NCI-H524 (cell line): ENCODE results near the gene CFAP45.

ENCODE experiments used
- DNase-seq, 2 experiments: peaks; one replicate each; lab custom pipeline; 2025; lab: John Stamatoyannopoulos, UW

Gene CFAP45

DNA sequence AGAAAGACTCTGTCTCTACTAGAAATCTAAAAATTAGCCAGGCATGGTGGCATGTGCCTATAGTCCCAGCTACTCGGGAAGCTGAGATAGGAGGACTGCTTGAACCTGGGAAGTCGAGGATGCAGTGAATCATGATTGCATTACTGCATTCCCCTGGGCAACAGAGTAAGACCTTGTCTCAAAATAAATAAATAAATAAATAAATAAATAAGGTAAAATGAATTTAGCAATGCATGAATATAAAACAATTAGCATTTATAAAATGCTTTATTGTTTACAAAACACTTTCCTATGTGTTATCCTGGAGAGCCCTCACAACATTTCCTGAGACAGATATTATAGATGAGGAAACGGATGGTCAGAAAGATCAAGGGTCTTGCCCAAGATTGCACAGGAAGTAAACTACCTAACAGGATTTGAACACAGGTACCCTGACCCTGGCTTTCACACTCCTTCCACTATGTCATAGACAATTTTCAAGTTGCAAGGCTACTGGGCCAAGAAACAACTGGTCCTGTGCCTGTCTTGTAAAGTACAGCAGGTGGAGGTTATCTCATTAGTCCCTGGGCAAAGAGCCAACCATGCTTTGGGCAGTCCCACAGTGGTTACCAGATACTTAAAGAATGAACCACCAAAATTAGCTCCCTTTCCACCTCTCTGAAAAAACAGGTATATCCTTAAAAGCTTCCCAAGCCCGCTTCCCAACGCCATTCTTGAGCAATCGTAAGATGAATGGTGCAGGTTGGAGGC is 22.1 kb downstream of the CFAP45 start:
- peak; percentile 20 to 66 for DNase-seq

DNA sequence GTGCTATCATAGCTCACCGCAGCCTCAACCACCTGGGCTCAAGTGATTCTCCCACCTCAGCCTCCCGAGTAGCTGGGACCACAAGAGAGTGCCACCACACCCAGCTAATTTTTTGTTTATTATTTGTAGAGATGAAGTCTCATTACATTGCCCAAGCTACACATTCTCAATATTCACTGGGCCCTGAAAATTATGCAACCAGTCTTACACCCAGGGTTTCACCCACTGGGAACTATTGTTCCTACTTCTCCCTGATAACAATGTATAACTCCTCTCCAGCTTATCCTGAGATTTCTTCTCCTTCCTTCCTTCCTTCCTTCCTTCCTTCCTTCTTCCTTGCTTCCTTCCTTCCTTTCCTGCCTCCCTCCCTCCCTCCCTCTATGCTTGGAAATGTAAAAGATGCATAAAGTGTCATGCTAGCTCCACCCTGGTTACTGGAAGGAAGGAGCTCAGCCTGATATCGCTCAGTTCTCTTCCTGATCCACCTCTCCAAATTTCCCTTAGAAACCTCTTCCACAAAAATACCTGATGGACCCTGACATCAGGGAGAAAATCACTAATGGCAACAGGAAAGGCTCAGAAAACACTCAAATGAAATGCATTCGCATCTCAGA is 26.3 kb downstream of the CFAP45 start:
- DNase-seq: no peak

DNA sequence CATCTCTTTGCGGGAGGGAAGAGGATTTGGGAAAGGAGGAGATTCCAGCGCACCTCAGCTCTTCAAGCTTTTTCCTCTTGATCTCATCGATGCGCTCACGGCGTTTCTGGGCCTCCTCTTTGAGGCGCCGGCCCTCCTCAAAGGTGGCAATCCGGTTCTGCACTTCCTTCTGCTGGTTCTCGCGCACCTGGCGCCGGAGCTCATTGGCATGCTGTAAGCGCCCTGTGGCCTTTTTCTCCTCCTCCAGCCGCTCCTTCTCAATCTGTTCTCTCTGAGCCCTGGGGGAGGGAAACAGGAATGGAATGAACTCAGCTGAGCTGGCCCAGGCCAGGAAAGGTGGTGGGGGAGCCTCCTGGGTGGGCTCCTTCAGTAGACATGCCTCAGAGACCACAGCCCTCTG is 27.1 kb downstream of the CFAP45 start:
- no peak for DNase-seq

DNA sequence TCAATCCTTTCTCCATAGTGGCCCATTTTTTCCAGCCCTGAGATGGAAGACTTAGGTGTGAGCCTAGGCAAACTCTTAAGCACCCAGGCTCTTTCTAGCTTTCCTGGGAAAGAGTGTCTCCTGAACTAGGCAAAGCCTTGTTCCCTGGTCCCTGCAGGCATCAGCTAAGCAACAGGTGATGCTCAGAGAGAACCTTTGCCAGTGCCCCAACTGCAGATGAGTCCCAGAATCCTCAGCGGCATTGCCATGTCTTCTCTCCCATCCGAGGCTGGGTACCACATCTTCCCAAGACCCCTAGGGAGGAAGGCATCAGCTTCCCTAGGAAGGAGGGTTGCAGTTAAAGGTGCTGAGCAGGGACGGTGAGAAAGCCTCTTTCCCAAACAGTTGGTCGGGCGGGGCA is 29.3 kb downstream of the CFAP45 start:
- DNase-seq: no peak

DNA sequence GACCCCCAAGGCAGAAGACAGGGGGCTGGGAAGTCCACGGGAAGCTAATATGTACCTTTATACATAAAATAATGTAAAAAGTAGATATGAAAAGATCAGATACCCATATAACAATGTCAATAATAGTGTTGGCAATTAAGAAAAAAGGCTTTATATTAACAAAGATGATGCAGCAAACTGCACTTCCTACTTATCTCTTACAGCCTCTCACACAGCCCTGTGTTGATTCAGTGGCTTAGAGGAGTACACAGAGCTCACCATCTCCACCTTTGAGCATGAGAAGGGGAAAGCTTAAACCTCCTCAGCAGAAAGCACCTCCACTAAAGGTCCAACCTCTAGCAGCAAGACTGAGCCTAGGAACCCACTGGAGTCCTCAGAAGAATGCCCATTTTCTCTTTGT is 30.4 kb downstream of the CFAP45 start:
- no peak for DNase-seq

DNA sequence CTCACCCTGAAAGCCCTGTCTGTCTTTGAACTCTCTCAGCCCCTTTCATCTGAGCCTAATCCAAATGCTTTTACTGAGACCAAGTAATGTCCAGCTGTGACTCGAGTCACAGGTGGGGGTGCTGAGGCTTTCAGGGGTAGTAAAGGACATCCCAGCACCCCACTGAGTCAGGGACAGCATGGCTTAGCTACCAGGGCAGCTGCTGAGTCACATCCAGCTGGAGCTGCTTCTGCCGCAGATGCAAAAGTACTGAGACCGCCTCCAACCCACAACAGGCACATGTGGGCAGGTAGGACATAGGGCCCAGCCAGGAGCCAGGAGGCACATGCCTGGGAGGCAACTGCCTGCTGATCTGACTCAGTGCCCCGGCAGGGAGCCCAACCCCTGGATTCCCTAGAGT is 30.8 kb downstream of the CFAP45 start:
- no peak for DNase-seq

DNA sequence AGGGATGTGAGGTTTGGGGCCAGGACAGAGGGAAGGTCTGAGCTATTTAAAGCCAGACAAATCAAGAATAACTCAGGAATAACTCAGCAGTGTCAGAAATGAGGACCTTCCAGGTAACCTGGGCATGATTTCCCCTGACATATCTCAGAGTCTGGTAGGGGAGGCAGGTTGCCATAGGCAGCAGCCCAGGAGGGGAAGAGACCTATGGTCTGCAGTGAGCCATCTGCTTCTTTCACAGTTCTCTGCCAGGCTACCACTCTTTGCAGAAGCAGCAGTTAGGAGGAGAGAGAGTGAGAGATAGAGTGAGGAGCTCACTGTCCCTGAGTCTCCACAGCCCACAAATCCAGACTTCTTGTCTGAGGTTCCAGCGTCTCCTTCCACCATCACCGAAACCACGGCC is 31.2 kb downstream of the CFAP45 start:
- peak in 1 of 2 experiments; percentile 24 for DNase-seq

DNA sequence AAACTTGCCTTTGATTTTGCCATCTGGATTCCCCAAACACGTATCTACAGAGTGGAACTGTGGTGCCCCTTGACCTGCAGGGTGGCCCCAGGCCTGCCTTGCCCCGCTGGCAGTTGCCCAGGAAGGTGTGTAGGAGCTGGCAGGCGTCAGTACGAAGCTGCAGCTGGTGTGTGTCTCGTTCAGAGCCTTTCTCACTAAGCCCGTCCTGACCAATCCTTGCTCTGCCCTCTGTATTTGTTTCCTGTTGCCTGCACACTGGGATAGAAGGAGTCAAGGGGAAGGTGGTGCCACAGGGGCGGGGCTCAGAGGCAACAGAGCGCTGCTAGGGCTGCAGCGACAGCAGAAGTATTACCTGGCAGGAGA is 32.3 kb downstream of the CFAP45 start:
- DNase-seq: peak in 1 of 2 experiments; percentile 35

DNA sequence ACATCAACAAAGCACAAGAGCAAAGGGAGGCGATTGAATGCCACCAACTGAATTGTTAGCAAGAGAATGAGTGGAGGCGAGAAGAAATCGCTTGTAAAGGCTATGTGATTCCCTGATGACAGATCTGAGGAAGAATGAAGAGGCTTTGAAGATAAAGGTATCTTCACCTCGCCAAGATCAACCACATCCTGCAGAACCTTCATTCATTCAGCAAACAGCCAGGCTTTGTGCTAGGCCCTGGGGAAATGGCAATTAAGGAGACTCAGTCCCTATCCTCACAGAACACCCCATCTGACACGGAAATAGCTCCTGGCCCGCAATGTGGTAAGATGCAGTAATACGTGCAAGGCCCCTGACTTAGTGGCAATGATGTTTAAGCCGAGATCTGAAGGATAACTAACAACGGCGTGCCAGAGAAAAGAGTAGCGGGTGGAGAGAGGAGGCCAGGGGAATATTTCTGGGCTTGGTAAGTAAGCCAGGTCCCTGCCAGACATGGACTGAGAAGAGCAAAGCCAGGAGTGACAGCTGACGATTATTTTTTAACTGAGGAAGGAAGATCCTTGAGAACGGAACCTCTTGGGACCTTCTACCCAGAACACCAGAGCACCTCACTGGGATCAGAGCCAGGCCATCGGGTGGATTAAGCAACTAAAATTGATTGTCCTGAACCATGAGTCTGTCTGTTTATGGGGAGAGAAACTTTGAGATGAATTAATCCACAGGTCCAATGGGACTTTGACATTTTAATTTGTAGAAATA is 32.9 kb downstream of the CFAP45 start:
- DNase-seq: no peak

DNA sequence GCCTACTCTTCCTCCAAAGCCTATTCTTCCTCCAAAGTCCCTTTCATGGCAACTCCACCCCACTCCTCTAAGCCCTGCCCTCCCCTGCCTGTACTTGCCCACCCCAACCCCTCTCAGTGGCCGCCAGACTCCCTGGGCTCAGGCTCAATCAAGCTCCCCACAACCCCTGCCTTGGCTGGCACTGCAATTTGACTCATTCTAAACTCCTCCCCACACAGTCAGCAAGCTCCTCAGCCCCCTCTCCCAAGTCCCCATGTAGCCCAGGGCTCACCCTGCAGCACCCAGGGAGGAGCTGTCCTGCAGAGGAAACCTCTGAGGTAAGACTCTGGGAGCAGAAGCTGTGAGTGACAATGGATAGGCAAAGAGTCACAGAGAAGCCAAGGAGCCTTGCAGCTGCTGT is 33.9 kb downstream of the CFAP45 start:
- no peak for DNase-seq

DNA sequence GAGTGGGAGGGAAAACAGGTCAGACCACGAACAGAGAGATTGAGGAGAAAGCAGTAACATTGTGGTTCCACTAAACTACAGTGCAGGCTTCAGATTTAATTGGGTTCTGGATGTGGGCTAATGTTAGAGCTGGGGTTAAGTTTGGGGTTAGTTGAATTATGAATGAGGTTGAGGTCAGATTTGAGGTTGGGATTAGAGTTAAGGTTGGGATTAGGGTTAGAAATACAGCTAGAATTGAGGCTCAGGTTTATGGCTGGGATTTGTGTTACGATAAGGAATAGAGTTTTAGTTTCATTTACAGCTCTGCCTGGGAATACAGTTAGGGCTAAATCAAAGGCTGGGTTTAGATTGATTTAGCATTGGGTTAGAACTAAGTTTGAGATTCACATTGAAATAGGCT is 35.7 kb downstream of the CFAP45 start:
- no peak for DNase-seq

DNA sequence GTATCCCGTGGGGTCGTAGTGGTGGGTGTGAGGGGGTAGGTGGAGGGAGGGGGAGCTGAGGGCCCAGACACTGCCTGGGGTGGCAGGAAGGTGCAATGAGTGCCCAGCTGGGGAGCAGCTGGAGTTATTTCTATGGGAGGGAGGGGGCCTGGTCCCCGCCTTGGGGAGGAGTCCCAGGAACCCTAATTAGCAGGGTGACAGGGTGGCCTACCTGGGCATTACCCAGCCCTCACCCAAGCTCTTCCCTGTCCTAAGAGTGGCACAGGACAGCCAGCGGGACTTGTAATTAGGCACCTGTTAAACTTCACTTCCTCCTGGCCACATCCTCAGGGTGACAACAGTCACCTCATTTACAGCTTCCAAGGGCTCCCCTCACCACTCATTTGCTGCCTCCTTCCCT is 37.4 kb downstream of the CFAP45 start, which contains the start of gene VSIG8:
Gene VSIG8 (minus strand): TSS at position 101 of the 400 bp plus-strand sequence. CDS start 136 bp downstream, outside the sequence.
- DNase-seq: no peak

DNA sequence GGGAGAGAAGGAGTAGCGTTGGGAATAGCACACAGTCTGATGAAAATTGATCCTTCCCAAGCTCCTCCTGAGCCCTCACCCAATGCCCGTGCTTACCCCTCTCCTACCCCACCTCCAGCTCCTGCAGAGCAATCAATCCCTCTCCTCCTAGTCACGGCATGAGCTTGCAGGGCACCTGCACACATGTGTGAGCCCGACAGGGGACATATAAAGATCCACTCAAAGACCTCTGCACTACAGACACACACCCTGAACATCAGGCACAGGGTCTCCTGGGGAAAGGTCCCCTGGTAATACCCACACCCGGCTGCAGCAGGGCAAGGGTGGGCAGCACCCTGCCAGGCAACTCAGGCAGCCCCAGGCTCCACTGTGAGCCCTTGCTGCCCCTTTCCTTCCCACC is 37.9 kb downstream of the CFAP45 start:
- no peak for DNase-seq

DNA sequence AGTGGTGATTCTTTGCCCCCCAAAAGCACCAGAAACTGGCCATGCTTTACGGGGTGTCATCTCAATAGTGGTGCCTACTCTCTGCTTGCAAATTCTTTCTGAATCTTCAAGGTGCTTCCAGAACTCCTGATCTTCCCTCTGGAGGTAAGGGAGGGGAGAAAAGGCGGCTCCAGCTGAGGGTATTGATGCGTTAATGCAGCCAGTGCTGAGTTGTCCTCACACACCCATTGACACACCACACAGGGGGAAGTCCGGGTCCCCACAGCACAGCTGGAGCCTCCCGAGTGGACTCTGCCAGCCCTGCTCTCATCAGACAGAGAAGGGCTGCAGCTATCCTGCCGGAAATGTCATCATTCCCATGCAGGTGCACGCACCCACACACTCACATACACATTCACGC is 38.7 kb downstream of the CFAP45 start:
- DNase-seq: no peak

DNA sequence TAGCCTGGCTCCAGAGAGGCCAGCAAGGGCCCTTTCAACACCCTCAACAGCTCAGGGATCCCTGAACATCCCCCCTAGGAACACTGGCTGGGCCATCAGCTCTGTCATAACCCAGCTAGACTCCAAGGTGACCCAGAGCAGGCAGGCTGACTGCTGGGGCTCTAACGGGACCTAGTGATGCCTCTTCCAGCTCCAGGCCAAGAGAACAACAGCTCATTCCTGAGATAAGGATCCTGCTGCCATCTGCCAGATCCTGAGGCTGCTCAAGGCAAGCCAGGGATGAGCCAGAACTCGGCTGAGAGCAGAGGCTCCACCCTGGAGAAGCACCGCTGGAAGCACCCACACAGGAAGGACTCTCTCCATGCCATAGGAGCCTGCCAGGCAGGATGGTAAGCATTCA is 39.5 kb downstream of the CFAP45 start:
- peak in 1 of 2 experiments; percentile 44 for DNase-seq

DNA sequence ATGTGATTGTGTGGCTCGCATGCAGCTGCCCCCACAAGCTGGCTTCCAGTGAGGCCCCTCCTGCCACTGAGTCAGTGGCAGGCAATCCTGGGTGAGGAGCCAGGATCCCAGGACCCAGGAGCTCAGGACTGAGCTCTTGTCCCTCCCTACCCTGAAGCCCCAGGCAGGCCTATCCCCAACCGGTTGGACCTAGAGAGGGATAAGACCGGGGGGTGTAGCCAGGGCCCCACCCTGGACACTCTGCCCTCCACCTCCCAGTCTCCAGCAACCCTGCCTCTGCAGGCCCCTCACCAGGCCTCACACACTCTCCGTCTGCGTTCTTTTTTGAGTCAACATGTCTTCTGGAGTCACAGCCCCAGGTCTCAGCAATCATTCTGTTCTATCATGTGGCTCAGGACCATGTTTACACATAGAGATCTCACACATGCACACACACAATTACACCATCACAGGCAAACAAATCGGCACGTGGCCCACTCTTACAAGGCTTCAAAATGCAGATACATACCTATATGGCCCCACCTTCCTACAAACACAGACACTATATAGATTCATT is 40.1 kb downstream of the CFAP45 start:
- no peak for DNase-seq

DNA sequence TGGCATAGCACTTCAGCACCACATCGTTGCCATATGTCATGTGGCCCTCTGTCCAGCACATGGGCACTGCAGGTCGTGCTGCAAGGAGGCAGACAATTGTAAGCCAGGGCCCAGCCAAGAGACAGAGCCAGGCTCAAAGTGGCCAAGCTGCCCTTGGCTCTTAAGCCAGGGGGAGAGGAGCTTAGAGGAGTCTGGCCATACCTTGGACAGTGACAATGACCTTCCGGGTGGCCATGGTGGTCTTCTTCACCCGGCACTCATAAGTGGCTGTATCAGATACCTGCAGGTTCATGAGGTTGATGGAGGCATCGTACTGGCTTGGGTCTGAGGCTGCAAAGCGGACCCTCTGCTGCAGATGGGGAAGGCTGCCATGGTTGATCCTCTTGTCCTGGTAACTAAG is 42.1 kb downstream of the CFAP45 start:
- DNase-seq: peak in 1 of 2 experiments; percentile 3

DNA sequence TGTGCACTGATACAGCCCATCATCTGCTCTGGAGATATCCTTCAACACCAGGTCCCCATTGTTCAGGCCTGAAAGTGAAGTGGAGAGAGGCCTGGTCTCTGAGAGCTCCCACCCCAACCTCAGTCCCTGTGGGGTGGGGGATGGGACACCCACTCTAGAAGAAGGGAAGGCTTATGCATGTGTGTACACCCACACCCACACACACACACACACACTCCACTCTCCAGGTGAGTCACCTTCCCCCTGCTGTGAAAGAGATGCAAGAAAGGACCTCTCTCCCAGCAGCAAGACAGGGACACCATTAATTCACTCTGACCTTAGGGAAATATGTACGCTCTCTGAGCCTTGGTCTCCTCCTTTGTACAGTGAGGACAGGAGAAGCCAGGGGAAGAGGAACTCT is 43.4 kb downstream of the CFAP45 start:
- no peak for DNase-seq

DNA sequence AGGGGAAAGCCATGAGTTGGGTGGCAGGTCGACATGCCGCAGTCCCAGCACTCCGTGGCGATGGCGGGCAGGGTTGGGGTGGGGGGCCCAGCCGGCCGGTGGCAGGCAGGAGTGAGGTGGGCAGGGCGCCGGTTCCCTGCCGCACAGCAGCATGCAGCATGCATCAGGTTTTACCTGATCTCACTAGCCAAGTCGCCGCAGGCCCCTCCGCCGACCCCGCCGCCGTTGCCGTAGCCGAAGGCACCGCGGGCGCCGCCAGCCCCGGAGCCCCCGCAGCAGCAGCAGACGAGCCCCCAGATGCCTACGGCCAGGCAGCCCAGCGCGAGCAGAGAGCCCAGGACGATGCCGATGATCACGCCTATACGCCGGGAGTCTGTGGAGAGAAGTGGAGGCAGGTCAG is 44.3 kb downstream of the CFAP45 start:
- no peak for DNase-seq

DNA sequence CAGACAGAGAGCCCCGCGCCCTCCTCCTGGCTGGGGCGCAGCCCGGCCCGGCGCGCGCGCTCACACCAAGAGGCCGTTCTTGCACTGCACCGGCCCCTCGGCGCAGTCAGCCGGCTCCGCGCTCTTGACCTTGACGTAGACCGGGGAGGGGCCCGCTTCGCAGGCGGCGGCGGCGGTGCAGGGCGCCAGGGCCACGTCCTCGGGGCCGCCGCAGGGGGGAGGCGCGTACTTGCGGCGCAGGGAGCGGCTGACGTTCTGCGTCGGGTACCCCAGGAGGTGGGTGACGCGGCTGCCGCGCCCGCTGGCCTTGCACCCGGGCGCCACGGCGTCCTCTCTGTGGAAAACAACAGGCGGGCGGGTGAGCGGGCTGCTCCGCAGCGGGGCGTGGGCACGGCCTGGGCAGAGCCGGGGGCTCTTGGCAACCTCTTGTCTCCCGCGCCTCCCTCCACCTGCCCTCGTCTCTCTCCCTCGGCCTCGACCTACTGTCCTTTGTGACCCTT is 45.2 kb downstream of the CFAP45 start:
- DNase-seq: peak; percentile 35 to 55

DNA sequence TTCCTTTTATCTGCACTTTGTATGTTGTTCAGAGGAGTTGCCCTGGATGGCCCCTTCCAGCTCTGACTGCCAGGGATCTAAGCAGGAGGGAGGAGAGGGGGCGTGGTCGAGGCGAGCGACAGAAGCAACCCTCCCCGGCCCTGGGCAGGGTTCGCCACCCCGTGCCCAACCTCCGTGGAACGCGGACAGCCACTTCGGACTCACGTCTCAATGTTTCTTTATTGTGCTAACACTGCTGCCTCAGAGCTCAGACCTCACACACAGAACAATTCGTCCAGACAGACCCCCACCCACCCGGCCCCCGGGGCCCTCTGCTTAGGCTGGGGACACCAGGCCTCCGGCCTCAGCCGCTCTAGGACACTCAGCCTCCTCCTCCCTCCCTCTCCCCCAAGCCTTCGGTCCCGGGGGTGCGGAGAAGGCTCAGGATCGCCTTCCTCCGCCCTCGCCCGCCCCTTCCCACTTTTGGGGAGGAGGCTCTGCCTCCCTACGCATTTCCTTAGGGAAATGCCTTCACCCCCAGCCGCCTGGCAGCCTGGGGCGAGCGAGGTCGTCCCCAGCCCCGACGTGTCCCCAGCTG is 45.8 kb downstream of the CFAP45 start:
- peak in 1 of 2 experiments; percentile 45 for DNase-seq
